Fibroblast of gingiva (primary cell): ENCODE measurements around the gene CSH2.
"Not testable (repeated sequence)": the region's sequence is repeated elsewhere in the genome, so short reads cannot be mapped to it uniquely, and the experiment has no call there.

ENCODE experiments used
- DNase-seq: peaks from one replicate; pipeline ENCODE4 v3.0.0-alpha.2; 2011; ENCODE audit warnings: low read depth

CSH2 gene

DNA sequence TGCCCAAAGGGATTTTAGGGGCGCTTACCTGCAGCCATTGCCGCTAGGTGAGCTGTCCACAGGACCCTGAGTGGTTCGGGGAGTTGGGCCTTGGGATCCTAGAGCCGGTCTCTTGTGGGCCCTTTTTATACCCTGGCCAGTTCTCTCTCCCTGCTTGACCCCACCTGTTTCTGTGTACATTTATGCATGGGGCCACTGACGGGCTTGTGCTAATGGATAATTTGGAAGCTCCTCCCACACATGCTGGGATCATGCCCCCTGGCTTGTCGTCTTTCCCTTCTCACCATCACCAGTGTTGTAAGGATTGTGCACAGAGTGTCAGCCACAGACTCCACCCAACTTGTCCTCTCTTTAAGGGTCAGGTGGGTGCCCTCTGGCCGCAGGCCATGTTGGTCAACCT lies at the start of gene CSH2:
TSS of gene CSH2 (minus strand) at position 101 of the 400 bp plus-strand sequence. CDS start at position 38, 63 bp downstream.
- not testable (repeated sequence) for DNase-seq

DNA sequence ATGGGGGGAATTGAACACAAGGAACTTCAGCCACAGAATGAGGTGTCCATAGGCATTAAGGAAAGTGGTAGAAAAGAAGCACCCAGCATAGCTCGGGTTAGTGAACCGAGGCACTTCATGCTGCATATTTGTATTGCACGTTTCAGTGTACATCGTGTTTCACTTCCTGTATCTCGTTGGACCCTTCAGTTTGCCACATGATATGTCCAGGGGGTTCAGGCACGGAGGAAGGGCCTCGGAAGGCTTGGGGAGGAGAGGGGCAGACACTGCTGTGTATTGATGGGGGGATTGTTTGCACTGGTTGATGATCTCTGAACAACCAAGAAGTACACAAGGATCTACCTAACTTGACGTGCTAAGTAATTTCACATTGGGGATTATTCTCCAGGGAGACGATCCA lies 48.9 kb upstream of the CSH2 start:
- DNase-seq, result not testable (repeated sequence)

DNA sequence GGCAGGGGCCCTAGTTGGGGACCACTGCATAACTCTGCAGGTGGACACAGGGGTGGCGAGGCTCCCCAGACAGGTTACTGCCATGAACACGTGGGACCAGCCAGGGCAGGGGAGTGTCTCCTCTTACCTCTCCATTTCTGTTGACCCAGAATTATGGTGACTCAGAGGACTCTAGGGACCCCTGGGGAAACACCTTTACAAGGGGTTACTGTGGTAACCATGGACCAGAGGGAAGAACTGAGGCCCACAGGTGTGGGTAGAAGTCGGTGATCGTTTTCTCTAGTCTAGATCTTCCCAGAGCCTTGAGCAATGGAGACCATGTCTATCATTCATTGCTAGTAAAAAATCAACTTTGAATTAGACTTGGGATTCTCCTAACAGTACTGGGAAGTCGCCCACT lies 47.3 kb upstream of the CSH2 start:
- not testable (repeated sequence) for DNase-seq

DNA sequence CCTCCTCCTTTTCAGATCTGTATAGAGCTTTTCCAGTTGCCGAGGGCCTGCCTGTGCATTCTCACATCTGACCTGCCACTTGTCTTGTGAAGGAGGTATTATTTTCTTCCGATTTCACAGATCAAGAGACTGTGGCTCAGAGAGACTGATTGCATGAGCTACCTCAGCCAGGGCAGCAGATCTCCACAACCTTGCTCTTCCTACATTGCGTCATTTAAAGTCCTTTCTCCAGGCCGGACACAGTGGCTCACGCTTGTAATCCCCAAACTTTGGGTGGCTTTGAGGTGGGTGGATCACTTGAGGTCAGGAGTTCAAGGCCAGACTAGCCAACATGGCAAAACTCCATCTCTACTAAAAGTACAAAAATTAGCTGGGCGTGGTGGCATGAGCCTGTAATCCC lies 46.6 kb upstream of the CSH2 start:
- DNase-seq, result not testable (repeated sequence)

DNA sequence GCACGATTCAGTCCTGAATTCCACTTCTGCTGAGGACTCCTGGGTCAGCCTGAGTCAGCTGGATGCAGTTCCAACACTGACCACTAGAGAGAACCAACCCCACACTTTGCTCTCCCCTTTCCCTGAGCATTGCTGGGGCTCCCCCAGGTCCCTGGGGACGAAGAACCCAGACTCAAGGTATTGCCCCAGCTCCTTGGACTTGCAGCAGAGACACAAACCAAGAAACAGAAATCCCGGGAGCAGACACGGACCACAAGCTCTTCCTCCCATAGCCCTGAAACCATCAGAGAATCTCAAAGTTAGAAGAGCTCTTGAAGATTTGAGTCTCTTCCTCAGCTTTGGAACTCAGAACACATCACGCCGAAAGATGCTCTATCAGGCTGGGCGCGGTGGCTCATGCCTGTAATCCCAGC lies 45.8 kb upstream of the CSH2 start:
- DNase-seq, result peak; percentile 34

DNA sequence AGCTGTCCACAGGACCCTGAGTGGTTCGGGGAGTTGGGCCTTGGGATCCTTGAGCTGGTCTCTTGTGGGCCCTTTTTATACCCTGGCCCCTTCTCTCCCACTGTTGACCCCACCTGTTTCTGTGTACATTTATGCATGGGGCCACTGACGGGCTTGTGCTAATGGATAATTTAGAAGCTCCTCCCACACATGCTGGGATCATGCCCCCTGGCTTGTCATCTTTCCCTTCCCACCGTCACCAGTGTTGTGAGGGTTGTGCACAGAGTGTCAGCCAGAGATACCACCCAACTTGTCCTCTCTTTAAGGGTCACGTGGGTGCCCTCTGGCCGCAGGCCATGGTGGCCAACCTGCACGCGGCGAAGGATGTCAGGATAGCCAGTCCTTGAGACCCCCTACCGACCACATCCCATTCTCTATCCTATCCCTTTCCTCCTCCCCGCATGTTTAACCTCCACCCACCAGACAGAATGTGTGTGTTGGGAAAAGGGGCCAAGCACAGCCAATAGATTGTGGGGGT lies 45.4 kb upstream of the CSH2 start, which contains the start of gene GH1:
TSS of gene GH1 (minus strand) at position 51 of the 517 bp plus-strand sequence. CDS start 63 bp downstream, outside the sequence.
- not testable (repeated sequence) for DNase-seq

DNA sequence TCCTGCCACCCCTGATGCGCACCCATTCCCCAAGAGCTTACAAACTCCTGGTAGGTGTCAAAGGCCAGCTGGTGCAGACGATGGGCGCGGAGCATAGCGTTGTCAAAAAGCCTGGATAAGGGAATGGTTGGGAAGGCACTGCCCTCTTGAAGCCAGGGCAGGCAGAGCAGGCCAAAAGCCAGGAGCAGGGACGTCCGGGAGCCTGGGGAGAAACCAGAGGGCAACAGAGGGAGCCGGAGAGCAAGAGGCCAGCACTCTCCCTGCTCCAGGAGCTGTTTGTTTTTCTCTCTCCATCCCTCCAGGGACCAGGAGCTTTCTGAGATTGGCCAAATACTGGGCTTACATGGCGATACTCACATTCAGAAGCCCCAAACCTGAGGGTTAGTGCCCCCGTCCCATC lies 44.8 kb upstream of the CSH2 start:
- DNase-seq, result no peak

DNA sequence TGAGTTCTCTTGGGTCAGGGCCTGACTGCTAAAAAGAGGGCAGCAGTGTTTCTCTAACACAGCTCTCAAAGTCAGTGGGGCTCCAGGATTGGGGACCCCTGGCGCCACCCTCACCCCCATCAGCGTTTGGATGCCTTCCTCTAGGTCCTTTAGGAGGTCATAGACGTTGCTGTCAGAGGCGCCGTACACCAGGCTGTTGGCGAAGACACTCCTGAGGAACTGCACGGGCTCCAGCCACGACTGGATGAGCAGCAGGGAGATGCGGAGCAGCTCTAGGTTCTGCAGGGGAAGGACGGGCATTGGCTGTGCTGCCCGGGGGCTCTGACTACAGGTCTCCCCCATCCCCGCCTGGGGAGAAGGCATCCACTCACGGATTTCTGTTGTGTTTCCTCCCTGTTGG lies 44.2 kb upstream of the CSH2 start:
- no peak for DNase-seq

DNA sequence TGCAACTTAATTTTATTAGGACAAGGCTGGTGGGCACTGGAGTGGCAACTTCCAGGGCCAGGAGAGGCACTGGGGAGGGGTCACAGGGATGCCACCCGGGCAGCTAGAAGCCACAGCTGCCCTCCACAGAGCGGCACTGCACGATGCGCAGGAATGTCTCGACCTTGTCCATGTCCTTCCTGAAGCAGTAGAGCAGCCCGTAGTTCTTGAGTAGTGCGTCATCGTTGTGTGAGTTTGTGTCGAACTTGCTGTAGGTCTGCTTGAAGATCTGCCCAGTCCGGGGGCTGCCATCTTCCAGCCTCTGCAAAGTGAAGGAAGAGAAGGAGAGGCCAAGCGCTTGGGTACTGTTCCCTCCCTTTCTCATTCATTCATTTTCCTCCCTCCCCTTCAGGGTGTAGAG lies 43.7 kb upstream of the CSH2 start:
- not testable (repeated sequence) for DNase-seq

DNA sequence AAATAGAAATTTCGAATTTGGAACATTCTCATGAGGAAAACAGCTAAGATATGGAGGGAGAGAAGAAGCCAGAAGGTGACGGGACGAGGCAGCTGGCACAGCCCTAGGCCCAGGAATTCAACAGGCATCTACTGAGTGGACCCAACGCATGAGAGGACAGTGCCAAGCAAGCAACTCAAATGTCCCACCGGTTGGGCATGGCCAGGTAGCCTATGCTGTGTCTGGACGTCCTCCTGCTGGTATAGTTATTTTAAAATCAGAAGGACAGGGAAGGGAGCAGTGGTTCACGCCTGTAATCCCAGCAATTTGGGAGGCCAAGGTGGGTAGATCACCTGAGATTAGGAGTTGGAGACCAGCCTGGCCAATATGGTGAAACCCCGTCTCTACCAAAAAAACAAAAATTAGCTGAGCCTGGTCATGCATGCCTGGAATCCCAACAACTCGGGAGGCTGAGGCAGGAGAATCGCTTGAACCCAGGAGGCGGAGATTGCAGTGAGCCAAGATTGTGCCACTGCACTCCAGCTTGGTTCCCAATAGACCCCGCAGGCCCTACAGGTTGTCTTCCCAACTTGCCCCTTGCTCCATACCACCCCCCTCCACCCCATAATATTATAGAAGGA lies 43.2 kb upstream of the CSH2 start:
- no peak for DNase-seq

DNA sequence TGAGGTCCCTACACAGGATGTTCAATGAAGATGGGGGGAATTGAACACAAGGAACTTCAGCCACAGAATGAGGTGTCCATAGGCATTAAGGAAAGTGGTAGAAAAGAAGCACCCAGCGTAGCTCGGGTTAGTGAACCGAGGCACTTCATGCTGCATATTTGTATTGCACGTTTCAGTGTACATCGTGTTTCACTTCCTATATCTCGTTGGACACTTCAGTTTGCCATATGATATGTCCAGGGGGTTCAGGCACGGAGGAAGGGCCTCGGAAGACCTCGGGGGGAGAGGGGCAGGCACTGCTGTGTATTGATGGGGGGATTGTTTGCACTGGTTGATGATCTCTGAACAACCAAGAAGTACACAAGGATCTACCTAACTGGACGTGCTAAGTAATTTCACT lies 42.3 kb upstream of the CSH2 start:
- not testable (repeated sequence) for DNase-seq

DNA sequence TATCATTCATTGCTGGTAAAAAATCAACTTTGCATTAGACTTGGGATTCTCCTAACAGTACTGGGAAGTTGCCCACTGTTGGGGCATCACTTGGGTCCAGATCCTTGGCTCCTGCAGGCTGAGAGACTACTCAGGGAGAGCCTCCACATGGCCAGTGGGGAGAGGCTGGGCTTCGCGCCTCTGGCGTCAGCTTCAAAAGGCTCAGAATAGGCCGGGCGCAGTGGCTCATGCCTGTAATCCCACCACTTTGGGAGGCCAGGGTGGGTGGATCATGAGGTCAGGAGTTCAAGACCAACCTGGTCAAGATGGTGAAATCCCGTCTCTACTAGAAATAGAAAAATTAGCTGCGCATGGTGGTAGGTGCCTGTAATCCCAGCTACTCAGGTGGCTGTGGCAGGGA lies 41.0 kb upstream of the CSH2 start:
- DNase-seq, result no peak

DNA sequence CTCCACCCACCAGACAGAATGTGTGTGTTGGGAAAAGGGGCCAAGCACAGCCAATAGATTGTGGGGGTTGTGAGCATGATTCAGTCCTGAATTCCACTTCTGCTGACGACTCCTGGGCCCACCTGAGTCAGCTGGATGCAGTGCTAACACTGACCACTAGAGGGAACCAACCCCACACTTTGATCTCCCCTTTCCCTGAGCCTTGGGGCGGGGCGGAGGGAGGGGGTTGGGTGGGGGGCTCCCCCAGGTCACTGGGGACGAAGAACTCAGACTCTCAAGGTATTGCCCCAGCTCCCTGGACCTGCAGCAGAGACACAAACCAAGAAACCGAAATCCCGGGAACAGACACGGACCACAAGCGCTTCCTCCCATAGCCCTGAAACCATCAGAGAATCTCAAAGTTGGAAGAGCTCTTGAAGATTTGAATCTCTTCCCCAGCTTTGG lies 38.2 kb upstream of the CSH2 start:
- no peak for DNase-seq

DNA sequence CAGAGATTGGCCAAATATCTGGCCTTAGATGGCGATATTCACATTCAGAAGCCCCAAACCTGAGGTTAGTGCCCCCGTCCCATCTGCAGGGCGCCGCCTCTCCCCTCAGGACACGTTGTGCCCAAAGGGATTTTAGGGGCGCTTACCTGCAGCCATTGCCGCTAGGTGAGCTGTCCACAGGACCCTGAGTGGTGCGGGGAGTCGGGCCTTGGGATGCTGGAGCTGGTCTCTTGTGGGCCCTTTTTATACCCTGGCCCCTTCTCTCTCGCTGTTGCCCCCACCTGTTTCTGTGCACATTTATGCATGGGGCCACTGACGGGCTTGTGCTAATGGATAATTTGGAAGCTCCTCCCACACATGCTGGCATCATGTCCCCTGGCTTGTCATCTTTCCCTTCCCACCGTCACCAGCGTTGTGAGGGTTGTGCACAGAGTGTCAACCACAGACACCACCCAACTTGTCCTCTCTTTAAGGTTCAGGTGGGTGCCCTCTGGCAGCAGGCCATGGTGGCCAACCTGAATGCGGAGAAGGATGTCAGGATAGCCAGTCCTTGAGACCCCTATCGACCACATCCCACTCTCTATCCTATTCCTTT lies 37.7 kb upstream of the CSH2 start, which contains the start of gene CSHL1:
TSS of gene CSHL1 (minus strand) at position 218 of the 595 bp plus-strand sequence. CDS start at position 156, 62 bp downstream.
- DNase-seq, result no peak

DNA sequence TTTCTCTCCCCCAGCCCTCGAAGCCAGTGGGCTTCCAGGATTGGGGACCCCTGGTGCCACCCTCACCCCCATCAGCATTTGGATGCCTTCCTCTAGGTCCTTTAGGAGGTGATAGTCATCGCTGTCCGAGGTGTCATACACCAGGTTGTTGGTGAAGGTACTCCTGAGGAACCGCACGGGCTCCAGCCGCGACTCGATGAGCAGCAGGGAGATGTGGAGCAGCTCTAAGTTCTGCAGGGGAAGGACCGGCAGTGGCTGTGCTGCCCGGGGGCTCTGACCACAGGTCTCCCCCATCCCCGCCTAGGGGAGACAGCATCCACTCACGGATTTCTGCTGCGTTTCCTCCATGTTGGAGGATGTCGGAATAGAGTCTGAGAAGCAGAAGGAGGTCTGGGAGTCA lies 36.6 kb upstream of the CSH2 start:
- no peak for DNase-seq

DNA sequence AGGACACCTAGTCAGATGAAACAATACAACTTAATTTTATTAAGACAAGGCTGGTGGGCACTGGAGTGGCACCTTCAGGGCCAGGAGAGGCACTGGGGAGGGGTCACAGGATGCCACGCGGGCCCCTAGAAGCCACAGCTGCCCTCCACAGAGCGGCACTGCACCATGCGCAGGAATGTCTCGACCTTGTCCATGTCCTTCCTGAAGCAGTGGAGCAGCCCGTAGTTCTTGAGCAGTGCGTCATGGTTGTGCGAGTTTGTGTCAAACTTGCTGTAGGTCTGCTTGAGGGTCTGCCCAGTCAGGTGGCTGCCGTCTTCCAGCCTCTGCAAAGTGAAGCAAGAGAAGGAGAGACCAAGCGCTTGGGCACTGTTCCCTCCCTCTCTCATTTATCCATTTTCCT lies 36.1 kb upstream of the CSH2 start:
- not testable (repeated sequence) for DNase-seq

DNA sequence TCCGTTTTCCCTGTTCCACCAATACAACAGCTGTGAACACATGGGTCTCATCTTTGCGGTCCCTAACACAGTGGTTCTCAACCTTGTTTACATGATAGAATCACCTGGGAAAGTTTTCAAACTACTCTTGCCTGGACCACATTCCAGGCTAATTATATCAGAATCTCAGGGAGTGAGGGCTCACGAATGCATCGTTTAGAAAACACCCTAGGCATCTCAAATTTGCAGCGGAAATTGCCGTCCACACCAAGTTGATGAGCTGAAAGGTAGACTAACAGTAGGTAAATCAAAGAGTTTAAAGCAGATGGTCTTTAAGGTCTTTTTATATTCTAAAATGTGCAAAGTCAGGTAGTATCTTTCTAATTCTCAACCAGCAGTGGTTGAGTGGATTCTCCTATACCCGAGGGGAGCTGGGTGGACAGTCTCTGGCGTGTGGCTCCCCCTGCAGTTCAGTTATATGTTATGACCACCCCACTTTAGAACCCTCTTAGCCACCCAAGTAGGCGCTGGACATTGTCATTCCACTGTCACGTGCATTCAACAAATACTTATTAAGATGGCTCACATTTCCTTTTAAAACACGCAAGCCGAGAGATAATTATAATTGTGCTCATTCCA lies 33.8 kb upstream of the CSH2 start:
- DNase-seq, result not testable (repeated sequence)

DNA sequence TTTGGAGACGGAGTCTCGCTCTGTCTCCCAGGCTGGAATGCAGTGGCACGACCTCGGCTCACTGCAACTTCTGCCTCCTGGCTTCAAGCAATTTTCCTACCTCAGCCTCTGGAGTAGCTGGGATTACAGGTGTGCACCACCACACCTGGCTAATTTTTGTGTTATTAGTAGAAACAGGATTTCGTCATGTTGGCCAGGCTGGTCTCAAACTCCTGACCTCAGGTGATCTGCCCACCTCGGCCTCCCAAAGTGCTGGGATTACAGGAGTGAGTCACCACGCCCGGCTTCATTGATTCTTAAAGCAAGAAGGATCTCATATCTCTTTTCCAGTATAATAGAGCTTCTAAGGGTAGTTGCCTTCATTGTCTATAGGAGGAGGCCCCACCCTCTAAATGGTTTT lies 31.3 kb upstream of the CSH2 start:
- not testable (repeated sequence) for DNase-seq

DNA sequence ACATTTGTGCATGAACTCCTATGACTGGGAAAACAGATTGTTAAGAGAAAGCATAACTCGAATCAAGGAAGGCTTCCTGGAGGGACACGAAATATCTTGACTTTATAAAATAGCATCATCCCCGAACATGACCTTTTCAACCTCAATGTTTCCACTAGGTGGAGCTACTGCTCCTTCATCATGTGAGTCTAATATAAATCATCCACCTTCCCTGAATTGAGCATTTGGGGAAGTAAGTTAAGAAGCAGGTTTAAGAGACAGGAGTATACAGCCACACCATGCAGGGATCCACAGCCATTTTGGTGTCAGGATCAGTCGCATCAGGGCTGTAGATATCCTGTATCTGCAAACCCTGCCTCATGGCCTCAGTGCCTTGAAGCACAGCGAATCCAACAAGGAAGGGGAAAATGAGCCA lies 30.3 kb upstream of the CSH2 start:
- not testable (repeated sequence) for DNase-seq

DNA sequence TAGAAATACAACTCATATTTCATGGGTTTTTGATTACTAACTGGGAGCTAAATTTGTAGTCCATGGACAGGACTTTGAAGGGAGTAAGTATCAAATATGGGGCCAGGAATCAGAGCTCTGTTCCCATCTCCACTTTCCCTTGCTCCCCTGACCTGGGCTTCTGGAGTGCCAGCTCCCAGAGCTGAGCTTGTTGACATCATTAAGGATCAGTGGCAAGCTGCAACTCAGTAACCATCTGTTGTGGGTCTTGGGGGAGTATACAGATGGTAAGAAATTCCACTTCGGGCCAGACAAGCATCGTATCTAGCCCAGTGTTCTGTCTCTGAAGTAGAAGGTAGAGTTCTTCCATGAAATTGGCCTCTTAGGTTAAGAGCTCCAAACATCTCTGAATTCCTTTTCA lies 28.5 kb upstream of the CSH2 start:
- not testable (repeated sequence) for DNase-seq

DNA sequence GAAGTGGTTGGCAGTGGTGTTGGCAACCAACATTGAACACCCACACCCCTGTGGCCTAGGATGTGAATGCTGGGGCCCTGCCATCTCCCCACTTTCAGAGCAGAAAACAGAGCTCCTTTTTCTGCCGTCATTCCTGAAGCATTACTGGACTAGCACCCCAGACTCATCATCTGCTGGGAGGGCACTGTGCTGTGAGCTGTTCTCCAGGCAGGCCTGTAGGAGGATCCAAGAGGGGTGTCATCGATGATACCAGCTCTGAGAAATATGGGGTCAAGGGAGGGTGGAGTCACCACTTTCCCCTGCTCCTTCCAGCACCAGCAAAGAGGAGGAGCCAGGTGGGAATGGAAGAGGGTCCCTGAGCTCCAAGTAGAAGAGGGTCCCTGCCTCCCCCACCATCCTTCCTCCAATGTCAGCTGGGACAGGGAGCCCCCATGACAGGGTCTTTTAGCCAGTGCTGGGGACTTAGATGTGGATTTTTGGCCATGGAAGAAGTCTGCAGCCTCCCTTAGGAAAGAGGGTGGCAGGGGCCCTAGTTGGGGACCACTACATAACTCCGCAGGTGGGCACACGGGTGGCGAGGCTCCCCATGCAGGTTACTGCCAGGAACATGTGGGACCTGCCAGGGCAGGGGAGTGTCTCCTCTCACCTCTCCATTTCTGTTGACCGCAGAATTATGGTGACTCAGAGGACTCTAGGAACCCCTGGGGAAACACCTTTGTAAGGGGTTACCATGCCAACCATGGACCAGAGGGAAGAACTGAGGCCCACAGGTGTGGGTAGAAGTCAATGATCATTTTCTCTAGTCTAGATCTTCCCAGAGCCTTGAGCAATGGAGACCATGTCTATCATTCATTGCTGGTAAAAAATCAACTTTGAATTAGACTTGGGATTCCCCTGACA lies 25.7 kb upstream of the CSH2 start:
- DNase-seq, result not testable (repeated sequence)
